GM21576 (cell line): ENCODE measurements around the gene BCR.

Experiments
- ATAC-seq: cut with Tn5 transposase; IDR thresholded peaks from one replicate; pipeline ENCODE4 v1.9.1; 2021; ENCODE audit warnings: mild to moderate bottlenecking, moderate library complexity; ENCODE audit not compliant: unreplicated experiment

BCR gene

DNA sequence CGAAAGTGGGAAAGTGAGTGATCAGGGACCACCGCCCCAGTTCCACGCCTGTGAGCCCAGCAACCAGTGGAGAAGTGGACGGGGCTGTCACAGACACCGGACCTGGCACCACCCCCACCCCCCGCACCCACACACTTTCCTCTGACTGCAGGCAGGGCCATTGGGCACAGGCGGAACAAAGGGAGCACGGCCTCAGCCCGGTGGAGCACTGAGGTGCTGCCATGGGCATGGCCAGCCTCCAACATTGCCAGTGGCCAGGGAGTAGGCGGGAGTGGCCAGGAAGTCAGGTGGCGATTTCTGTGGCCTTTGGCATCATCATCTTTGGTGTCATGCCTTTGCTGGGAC lies 78.5 kb downstream of the BCR start:
- no peak for ATAC-seq

DNA sequence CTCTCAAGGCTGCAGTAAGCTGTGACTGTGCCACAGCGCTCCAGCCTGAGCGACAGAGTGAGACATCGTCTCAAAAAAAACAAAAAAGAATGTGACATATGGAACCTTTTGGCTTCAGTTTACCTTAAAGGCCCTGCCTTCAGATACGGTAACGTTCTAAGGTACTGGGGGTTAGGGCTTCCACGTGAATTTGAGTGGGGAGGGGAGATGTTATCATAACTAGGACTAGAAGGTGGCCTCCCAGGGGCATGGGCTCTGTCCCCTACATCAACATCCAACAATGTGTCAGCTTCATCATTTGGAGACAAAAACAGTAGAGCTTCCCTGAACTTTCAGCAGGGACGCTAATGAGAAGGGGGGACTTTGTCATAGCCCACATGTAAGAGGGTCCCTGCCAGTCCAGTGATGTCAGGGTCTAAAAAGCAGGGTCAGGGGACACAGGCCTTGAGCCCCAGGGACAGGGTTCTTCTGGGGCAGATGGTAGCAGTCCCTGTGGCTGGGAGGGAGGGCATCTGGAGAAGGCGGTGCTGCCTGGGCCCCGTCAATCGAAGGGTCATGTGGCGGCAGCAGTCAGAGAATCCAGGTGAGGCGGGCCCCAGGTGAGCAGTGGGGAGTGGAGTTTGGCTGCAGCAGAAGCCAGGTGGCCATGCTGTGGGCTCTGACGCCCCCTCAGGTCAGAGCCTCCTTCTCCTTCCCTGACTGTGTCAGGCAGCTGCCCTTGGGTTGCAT lies 79.8 kb downstream of the BCR start:
- ATAC-seq, result no peak

DNA sequence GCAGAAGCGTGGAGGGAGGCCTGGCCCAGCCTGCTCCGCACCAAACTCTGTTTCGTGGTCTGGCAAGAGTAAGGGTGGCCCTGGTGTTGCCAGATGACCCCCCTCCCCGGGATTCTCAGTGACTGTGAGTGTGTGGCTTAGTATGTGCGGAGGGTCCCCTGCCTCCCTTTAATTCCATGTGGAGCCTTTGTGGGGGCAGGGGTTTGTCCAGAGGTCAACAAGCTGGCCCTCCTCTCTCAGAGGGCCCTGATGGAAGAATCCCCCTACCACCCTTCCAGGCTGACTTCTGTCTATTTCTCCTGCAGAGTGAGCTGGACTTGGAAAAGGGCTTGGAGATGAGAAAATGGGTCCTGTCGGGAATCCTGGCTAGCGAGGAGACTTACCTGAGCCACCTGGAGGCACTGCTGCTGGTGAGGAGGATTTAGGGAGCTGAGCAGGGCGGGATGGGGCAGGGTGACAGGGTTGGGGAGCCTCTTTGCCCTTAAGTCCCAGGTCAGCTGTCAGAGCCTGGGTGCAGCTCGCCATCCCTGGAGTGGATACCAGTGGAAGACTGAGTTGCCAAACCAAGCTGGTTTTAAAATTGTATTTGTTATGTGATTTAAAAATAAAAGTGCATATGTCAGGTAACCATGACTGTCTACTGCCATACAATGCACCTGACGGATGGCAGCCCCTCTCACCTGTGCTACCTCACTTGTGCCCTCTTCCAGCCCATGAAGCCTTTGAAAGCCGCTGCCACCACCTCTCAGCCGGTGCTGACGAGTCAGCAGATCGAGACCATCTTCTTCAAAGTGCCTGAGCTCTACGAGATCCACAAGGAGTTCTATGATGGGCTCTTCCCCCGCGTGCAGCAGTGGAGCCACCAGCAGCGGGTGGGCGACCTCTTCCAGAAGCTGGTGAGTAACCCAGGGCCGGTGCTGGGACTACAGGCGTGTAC lies 80.6 kb downstream of the BCR start:
- no peak for ATAC-seq

DNA sequence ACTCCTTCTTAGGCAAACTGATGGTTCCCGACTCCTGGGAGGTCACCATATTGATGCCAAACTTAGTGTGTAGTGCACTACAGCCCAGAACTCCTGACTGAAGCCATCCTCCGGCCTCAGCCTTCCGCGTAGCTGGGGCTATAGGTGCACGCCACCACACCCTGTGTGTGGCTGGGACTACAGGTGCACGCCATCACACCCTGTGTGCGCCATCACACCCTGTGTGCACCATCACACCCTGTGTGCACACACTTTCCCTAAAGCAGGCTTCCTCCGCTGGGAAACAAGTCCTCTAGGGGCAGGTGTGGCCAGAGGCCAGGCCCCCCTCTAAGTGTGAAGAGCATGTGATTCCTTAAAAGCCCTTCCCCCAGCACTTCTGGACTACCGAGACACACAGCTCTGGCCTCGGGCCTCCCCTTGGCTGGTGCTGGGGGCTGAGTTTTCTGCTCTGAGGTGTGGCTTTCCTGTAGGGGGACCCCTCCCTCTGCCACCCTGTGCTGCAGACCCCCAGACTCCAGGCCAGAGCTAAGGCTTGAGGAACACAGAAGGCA lies 81.7 kb downstream of the BCR start:
- no peak for ATAC-seq

DNA sequence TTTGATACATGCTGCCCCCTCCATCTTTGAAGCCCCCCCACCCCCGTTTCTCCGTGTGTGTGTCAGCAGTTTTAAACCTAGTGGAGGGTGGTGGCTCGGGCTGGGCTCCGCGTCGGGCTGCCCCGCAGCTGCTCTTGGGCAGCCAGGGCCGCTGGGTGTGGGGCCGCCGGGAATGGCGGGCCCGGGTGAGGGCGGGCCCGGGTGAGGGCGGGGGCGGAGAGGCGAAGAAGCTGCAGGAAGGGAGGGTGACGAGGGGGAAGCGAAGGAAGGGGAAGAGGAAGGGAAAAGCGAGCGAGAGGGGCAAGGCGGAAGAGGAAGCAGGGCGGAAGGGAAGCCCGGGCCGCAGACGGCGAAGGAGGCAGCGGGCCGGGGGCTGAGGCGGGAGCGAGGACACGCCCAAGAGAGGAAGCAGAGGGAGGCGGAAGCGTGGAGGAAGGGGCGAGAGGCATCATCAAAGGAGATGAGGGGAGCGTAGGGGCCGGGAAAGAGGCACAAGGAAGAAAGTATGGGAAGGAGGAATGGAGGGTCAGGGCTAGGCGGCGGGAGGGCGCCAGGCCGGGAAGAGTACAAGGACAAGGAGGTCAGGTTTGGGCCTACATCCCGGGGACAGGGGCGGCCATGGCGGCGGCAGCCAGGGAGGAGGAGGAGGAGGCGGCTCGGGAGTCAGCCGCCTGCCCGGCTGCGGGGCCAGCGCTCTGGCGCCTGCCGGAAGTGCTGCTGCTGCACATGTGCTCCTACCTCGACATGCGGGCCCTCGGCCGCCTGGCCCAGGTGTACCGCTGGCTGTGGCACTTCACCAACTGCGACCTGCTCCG lies 82.4 kb downstream of the BCR start:
- ATAC-seq, result no peak

DNA sequence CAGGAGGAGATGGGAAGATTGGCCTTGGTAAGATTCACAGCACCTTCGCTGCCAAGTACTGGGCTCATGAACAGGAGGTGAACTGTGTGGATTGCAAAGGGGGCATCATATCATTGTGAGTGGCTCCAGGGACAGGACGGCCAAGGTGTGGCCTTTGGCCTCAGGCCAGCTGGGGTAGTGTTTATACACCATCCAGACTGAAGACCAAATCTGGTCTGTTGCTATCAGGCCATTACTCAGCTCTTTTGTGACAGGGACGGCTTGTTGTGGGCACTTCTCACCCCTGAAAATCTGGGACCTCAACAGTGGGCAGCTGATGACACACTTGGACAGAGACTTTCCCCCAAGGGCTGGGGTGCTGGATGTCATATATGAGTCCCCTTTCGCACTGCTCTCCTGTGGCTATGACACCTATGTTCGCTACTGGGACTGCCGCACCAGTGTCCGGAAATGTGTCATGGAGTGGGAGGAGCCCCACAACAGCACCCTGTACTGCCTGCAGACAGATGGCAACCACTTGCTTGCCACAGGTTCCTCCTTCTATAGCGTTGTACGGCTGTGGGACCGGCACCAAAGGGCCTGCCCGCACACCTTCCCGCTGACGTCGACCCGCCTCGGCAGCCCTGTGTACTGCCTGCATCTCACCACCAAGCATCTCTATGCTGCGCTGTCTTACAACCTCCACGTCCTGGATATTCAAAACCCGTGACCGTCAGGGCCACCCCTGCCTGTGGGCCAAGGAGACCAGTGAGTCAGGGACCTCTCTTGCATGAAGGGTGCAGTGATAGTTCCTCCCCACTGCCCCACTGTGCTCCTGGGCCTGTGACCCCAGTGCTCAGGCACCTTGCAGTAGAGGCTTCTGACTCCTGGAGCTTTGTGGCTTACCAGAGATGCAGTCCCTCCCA lies 83.6 kb downstream of the BCR start:
- no peak for ATAC-seq

DNA sequence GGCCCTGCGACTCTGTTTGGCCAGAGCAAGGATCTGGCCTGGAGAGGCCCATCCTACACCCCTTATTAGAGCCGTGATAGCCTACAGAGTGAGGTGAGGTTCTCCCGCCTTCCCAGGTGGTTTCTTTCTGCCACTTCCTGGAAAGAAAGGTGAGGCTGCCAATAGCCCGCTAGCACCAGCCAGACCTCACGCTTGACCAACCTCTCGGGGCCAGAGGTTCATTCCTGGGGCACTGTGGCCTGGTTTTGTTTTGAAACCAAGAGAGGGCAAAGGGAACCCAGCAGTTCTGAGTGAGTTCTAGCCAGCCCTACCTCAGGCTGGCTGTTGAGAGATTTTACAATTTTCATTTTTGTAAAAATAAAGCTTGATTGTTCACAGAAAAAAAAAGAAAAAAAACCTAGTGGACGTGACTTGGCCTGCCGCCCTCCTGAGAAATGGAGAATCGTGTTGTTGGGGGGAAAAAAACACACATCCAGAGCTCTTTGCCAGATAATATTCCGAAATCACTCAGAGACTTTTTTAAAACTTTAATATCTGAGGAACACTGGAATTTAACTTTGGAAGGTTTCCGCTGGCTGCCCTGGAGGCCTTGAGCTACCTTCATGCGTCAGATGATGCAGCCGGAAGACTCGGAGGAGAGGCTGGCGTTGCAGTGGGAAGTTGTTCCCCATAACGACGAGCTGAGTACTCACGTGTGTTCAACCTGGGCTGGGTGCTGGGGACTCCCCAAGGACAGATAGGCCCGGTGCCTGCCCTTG lies 84.5 kb downstream of the BCR start:
- no peak for ATAC-seq

DNA sequence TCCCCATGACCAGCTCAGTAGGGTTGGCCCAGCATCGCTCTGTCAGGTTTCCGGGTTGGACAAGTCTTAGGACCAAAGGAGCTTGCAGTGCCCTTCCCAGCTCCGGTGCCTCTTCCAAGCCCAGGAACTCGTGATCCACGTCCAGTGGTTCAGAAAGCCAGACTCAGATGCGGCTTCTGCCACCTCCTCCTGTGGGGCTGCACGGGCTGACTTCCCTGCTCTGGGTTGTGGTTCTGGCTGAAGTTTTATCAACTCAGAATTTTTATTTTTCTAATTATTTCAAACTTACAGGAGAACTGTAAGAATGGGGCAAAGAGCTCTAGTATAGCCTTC lies 85.0 kb downstream of the BCR start:
- ATAC-seq, result no peak

DNA sequence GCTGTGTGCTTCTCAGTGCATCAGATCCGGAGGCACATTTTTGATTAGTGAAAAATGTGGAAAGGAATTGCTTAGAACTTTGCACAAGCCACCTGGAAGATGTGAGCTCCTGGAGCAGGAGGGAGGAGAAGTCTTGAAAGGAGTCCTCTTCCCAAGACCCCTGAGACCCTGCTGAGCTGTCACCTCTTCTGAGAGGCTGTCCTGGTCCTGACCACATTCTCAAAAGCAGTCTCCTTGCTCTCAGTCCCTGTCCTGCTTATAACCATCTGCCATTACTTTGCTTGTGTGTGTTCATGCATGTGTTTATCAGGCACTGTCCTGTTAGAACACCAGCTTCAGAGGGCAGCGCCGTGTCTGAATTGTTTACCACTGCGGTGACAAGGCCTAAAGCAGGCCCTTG lies 86.5 kb downstream of the BCR start:
- ATAC-seq, result no peak

DNA sequence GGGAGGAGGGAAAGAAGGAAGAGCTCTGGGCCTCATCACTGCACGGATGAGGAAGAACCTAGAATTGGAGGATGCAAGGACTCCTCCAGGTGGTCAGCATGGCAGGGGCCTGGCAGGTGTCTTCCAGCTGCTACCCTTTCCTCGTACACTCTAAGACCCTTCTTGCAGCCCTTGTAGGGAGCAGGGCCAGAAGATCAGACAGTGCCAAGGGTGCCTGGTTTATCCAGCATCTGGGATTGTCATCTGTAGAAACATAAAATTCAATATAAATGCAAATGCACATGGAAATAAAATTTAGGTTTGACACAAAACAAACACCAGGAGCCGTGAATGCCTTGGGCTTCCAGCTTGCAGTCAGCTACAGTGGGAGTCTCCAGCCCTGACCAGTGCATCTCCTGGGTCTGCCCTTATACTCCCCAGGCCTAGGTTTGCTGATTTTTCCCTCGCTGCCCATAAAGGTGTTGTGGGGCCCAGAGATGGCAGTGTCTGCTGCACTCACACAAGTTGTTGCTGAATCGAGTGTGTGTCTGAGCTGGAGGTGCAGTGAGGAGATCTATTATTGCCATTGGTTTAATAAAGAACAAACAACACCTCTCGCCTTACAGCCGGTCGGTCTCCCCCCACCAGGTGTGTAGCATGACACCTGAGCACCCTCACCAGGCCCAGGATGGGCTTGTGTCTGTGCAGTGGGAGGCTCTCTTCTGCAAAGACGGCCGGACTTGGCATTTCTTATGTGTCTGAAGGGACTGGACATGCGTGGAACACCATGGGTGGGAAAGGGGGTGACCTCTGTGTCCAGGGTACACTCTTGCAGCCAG lies 87.1 kb downstream of the BCR start:
- ATAC-seq, result no peak

DNA sequence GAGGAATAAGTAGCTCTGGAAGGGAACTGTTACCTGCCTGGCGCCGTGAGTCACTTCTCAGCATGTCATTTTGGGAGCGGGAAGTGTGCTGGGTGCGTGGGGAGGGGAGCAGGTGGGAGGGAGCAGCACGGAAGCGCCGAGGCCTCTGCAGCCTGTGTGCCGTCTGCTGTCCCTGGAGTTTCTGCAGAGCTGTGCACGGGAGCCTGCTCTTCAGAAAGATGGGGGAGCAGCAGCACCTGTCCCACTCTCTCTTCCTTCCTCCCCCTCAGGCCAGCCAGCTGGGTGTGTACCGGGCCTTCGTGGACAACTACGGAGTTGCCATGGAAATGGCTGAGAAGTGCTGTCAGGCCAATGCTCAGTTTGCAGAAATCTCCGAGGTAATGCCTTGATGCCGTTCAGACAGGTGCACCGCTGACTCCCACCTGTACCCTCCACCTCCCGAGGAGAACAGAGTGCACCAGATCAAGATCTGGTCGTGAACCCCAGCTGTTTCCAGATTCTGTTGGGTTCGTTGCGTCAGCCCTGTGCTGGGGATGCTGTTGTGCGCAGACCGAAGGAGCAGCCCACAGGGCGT lies 87.9 kb downstream of the BCR start:
- ATAC-seq, result no peak

DNA sequence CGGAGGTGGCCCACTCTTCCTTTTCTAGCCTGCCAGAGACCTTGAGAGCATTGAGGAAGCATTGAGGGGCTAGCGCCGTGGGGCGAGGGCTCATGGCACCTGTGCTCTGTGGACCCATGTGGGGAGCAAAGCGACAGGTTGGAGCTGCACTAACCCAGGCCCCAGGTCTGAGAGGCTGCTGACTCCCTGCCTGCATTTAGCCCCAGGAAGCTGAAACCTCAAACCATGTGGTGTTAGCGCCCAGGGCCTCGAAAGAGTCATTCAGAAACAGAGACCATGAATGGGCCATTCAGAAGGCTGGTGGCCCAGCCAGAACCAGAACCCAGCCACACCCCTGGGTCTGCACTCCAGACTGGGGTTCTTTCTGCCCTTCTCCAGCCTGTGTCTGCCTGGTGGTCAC lies 88.6 kb downstream of the BCR start:
- no peak for ATAC-seq

DNA sequence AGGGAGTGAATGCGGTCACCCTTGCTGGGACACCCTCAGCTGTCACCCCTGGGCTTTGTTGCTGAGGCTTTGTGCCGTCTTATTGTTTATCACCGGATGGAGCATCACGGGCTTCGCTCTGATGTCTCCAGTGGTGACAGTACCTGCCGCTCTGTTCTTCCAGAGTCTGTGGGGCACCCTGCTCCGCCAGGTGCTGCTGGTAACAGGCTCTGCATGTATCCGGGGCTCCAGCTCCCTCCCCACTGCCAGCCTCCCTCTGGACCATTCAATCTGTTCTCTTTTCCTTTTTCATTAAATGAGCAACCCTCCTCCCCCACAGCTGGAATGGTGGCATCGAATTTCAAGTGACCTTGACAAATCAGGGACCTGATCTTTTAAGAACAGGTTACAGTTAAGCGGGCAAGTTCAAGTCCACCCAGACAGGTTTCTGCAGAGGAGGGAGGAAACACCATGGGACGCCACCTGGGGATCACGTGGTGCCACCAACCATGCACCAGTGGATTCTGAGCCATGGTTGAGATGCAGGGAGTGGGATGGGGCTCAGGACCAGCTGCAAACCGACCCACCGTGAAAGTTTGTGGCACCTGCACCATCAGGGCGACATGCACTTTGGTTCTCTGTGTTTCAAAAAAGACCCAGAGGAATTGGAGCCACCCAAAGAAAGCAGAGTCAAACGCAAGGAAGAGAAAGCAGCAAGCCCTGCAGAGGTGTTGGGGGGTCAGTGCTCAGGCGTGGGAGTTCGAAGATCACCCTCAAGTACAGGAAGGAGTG lies 89.3 kb downstream of the BCR start:
- no peak for ATAC-seq

DNA sequence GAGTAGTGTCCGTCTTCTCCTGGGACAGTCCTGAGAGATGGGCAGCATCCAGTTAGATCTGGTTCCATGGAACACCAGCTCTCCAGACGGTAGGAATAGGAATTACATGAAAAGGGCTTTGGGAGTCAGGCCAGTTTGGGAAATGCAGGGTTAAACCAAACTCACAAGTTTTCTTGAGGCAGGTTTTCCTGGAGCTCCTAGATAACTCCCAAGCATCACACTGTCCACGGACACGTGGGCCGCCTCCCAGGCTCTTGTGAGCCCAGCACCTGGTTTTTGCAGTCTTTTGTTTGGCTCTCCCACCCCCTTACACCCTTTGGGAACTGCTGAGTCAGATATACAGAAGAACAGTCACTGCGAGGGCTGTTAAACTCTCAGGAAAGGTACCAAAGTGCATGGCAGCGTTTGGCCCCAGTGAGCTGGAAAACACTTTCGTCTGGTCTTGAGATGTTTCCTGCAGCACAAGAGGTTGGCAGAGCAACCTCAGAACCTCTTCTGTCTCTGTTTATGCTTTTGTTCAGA lies 90.0 kb downstream of the BCR start:
- ATAC-seq, result no peak

DNA sequence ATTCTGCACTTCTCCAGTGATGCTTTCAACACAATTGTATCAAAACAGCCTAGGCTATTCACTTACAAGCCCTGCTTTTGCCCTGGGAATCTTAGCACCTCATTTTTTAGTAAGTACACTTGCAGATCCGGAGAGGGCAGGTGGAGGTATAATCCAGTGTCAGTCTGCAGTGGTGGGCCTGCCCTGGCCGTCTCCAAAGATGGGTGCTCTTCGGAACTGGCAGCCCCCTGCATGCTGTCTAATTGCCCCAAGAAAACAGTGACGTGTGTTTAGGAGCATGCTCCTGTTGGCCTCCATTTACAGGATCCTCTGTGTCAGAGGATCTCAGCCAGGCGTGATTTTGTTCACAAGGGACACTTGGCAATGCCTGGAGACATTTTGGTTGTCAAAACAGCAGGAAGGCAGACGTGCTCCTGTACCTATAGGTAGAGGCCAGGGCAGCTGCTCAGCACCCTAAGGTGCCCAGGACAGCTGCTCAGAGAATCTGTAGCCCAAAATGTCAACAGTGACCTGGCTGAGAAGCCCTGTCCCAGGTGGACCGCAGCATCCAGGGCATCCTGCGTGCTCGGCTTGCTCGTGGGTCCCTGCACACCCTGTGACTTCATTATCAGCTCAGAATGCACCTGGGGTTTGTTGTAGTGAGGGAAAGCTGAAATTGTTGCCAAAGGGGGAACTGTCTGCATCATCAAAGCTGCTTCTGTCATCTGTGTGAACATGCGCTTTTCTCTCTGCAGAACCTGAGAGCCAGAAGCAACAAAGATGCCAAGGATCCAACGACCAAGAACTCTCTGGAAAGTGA lies 90.7 kb downstream of the BCR start:
- ATAC-seq, result no peak

DNA sequence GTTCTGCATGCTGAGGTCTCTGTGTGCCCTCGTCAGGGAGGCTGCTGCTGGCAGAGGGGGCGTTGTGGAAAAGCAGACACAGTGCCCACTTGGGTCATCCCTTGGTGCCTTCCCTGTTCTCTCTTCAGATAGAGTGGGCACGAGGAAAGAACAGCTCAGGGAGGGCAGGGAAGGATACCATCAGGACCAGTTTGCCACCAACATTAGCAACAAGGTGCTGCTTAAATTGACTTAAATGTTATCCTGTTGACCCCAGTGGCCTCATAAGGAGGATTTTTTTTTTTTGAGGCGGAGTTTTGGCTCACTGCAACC lies 91.2 kb downstream of the BCR start:
- no peak for ATAC-seq

DNA sequence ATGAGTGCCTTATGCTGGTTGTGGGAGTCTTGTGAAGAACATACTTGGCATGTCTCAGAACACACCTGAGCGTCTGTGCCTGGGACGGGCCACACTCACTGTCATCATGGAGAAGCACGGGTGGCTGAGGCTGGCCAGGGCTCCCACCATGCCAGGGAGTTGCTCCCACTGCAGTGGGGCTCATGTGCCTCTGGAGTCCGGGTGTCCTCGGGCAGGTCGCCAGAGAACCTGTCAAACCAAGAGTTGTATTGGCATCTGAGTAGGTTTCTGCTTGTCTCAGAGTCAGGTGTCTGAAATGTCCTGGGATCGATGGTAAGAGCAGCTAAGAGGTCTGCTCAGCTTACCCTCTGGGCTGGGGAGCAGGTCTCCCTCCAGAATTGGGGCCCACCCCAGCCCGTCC lies 92.1 kb downstream of the BCR start:
- no peak for ATAC-seq
